Spleen (tissue), 7 donors: Measurements from ENCODE around the gene WNT11.

Source experiments
- CTCF ChIP-seq, 11 experiments: fragments of 200-600 bp in 7 of 11; fragments of 450-650 bp in 4 of 11; sonication (generic) in 4 of 11; IDR thresholded peaks in 8 of 11; conservative IDR thresholded peaks in 3 of 11; 1 replicate in 7 of 11; 2 replicates in 4 of 11; pipeline versions ENCODE4 v1.4.0 to v1.8.0; 2016 to 2021; ENCODE audit warnings: antibody characterized with exemption in 11 of 11, inconsistent platforms in 4 of 11, mild to moderate bottlenecking in 1 of 11
- POLR2A ChIP-seq, 3 donors: fragments of 450-650 bp; IDR thresholded peaks; one replicate each; pipeline ENCODE4 v1.5.1; 2017; ENCODE audit warnings: antibody characterized with exemption in 3 of 3, mild to moderate bottlenecking in 1 of 3
- POLR2AphosphoS5 ChIP-seq, 3 donors: sonication (generic); formaldehyde crosslinking; IDR thresholded peaks; one replicate each; pipeline ENCODE4 v1.5.1; 2017; ENCODE audit warnings: antibody characterized with exemption in 3 of 3
- donor health status: DM: no; HTN: no; CAD: no; lungs with moderate emphysema.
- donor health status: DM: no; HTN: no; CAD: no.
- donor health status: DM: no; HTN: no; CAD: no.

- TF ChIP-seq CTCF (IDR thresholded peaks at IDR 0.05 in 8 of 11, conservative IDR thresholded peaks at IDR 0.05 in 3 of 11) (no peak), POLR2A (IDR thresholded peaks at IDR 0.05) (no peak), POLR2AphosphoS5 (IDR thresholded peaks at IDR 0.05) (no peak)
Measured at GRCh38 chr11:76160856-76161255, 45.4 kb downstream of the WNT11 start.
